DMS 273 treated with DMSO at 0.1 percent for 48 hours (cell line): ENCODE results near the gene CFHR4.
"Not testable (repeated sequence)": the region's sequence is repeated elsewhere in the genome, so short reads cannot be mapped to it uniquely, and the experiment has no call there.

ENCODE experiments used
- DNase-seq: peaks from one replicate; lab custom pipeline; 2025; lab: John Stamatoyannopoulos, UW

Gene CFHR4

DNA sequence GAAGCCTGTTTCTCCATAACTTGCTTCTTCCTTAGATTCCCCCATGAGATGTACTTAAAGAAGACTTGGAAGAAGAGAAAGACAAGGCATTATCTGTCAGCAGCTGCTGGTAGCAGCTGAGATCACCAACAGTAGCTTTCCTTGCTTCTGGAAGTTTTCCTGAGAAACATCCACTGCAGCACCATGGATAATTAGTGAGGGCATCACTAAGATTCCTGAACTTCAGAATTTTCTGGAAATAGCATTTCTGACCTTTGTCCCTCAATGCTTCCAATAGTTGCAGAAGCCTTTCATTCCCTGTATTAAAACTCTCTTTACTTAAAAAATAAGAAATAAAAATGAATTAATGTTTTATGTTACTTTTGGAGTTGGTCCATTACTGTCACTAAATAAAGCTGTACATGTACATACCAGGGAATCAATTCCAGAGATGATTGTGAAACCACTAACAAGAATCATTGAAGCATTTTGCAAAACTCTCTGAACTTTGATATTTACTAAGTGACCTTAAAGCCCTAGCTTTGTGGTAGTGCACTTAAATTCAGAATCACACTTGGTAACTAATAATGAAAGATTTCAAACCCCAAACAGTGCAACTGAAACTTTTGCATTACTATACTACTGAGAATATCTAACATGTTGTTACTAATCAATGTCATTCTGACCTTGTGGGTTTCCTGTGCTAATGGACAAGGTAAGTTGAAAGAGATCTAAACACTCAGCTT is at the start of gene CFHR4:
Gene CFHR4, plus strand, starts transcription at position 538 of the 725 bp plus-strand sequence. Its CDS starts 99 bp downstream, at position 637.
- no peak for DNase-seq

DNA sequence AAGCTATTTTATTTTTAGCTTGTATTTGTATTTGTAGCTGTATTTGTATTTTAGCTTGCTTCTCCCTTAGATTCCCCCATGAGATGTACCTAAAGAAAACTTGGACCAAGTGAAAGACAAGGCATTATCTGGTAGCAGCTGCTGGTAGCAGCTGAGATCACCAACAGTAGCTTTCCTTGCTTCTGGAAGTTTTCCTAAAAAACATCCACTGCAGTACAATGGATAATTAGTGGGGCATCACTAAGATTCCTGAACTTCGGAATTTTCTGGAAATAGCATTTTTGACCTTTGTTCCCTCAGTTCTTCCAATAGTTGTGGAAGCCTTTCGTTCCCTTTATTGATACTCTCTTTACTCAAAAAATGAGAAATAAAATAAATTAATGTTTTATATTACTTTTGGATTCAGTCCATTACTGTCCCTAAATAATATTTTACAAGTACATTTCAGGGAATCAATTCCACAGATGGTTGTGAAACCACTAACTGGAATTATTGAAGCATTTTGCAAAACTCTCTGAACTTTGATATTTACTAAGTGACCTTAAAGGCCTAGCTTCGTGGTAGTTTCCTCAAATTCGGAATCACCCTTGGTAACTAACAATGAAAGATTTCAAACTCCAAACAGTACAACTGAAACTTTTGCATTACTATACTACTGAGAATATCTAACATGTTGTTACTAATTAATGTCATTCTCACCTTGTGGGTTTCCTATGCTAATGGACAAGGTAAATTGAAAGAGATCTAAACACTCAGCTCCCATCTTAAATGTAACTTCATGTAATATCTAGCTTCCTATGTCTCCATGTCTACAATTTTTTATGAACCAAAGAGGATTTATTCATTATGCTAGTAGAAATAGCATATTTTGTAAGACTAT is 38.0 kb upstream of the CFHR4 start:
- DNase-seq, result not testable (repeated sequence)

DNA sequence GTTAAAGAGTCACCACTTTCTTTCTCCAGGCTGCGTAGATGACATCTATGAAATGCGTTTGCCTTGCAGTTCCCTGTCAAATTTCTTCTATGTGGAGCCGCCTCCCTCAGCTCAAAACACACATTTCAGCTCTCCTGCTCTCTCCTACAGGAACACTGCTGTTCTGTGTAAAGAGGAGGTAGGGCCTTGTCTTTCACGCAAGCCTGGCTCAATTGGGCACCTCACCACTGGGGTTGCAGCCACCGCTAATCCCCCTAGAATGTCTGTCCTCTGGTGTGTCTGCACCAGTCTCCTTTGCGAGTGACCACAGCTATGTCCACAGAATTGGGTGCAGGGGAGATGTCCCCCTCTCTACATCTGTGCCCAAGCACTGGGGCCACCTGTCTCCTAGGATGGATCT is 31.8 kb upstream of the CFHR4 start:
- no peak for DNase-seq

DNA sequence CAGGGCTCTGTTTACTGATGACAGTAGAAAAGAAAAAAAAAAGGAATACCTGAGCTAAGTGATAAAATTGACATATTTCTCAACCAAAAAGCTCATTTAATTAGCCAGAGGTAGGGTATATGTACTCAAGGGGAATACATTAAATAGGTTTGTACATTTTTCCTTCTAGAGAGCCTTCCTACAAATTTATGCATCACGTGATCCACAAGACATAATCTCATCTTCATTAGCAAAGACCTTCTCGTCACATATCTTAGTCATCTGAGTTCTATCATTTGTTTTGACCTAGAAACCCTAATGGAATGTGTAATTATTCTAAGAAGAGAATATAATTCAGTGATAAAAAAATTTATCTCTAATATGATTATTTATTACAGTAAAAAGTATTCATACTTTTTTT is 30.7 kb upstream of the CFHR4 start:
- DNase-seq, result no peak

DNA sequence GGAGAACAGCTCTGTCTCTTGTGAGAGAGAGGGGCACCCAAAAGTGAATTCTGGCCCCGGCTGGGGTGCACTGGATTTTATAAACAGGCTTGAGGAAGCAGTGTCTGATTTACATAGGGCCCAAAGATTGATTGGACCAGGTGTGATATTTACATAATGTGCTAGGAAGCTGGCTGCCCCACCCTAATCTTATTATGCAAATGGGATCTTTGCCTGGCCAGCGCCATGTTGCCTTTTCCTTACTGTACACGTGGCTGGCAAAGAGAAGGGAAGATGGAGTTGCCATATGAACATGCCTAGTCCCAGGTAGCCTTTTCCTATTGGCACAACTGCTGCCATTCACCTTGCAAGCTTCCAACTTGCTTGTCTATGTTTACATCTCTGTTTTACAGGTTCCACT is 29.0 kb upstream of the CFHR4 start:
- no peak for DNase-seq

DNA sequence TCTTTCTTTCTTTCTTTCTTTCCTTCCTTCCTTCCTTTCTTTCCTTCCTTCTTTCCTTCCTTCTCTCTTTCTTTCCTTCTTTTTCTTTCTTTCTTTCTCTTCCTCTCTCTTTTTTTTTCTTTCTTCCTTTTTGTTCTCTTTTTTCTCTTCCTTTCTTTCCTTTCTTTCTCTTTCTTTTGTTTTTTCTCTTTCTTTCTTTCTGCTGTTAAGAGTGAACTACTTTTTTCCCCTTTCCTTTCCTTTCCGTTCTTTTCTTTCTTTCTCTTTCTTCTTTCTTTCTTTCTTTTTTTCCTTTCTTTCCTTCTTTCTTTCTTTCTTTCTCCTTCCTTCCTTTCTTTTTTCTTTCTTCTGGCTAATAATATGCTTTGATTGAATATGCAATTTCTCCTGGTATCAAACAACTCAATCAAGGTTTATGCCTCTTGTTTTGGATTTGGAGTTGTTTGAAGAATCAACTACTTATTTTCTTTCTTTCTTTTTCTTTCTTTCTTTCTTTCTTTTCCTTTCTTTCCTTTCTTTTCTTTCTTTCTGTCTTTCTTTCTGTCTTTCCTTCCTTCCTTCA is 27.4 kb upstream of the CFHR4 start:
- DNase-seq, result no peak

DNA sequence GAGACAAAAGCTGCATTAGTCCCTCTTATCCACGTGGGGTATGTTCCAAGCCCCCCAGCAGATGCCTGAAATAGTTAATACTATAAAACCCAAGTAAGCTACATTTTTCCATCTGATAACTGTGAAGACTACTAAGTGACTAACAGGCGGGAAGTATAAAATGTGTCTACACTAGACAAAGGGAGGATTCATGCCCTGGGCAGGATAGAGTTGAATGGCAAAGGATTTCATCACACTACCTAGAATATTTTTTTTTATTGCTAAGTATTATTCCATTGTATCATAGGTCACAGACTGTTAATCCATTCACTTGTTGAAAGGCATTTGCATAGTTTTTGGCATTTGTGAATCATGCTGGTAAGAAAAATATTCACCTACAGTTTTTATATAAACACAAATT is 26.4 kb upstream of the CFHR4 start:
- no peak for DNase-seq

DNA sequence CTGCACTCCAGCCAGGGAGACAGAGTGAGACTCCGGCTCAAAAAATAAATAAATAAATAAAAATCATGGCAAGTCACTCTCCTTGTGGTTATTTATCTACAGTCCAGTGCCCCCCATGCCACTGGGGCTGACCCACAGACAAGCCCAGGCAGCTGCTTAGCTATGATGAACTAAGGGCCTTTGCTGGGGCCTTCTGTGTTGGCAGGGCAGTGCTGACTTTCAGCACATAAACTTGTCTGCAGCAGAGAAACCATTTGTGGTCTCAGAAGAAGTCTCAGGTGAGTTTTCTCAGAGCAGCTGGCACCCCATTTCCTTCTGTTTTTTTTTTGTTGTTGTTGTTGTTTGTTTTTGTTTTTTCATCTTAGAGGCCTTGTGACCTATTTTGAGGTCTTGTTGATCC is 20.9 kb upstream of the CFHR4 start:
- DNase-seq, result no peak

DNA sequence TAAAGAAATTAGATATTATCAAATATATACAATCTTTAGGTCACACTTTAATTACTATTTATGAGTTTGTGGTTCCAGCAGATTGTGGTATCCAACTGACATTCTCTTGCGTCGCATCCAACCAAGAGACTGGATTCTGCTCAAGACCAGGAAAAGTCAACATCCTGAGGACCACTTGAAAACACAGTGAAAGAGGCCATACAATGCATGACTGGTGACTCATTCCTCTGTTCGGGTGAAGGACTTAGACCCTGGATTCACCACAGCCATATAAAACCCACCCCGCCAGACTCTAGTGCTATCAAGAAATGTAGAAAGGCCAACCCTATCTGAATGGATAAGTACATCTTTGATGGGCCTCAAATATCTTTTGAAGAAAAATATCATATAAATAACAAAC is 14.5 kb upstream of the CFHR4 start:
- no peak for DNase-seq

DNA sequence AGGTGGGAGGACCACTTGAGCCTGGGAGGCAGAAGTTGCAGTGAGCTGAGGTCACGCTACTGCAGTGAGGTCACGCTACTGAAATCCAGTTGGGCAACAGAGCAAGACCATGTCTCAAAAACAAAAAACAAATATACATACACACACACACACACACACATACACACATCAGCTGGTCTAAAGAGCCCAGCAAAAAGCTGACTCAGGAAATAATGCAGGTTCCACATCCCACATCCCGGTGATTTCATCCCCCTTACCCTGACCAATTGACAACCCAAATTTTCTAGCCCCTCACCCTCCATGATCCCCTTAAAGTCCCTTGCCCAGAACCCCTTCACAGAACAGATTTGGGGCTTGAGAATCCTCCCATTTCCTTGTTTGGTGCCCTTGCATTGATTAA is 11.9 kb upstream of the CFHR4 start:
- no peak for DNase-seq

DNA sequence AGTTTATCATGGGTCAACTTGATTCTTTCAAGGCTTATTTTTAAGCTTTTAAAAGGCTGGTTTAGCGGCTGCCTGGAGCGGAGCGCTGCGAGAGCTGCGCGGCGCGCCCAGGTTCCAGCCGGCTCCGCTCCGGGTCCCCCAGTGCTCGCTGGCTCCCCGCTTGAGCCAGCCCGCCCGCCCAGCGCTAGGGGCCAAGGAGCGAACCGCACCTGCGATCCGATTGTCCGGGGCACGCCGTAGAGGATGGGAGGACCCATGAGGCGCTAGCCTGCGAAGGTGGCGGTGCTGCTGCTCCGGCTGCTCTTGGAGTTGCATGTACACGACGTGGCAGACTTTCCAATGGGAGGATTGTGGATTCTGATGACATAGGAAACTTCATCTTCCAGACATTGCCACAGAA is 9.9 kb upstream of the CFHR4 start:
- no peak for DNase-seq

DNA sequence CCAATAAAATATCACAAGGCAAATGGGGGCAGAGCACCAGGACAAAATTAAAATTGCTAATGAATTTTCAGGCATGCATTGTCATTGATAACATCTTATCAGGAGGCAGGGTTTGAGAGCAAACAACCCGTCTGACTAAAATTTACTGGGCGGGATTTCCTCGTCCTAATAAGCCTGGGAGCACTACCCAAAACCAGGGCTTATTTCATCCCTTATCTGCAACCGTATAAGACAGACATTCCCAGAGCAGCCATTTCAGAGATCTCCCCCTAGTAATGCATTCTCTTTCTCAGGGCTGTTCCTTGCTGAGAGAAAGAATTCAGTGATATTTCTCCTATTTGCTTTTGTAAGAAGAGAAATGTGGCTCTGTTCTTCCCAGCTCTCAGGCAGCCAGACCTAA is 1.3 kb upstream of the CFHR4 start:
- not testable (repeated sequence) for DNase-seq

DNA sequence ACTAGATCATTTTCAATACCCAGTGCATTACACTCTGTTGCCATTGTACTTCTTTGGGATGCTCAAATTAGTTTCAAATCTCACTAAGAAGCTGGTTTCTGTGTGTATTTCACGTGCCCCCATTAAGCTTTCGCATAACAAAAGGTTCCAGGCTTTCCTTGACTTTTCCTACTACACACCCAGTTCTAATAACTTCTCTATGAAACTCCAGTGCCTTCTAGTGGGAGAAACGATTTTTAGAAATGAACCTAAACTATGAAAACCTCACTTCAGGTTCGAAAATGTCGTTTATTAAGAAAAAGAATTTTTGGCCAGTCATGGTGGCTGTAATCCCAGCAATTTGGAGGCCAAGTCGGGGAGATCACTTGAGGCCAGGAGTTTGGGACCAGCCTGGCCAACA is 2.8 kb downstream of the CFHR4 start:
- no peak for DNase-seq

DNA sequence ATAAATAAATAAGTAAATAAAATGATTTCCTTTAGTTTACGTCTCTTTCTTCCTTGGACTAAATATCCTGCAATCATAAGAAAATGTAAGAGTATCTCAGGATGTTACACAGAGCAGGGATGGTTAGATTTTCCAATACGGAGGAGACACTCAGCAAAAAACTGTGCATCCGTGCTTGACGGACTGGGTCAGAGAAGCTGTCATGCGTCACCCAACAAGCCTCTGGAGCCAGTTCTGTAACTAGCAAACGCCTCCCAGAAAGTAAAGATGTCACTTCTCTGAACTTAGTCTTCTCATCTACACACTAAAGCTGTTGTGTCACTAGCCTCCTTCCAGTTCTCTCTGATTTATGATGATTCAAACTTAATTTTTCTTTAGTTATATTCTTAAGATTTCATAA is 3.4 kb downstream of the CFHR4 start:
- DNase-seq, result no peak

DNA sequence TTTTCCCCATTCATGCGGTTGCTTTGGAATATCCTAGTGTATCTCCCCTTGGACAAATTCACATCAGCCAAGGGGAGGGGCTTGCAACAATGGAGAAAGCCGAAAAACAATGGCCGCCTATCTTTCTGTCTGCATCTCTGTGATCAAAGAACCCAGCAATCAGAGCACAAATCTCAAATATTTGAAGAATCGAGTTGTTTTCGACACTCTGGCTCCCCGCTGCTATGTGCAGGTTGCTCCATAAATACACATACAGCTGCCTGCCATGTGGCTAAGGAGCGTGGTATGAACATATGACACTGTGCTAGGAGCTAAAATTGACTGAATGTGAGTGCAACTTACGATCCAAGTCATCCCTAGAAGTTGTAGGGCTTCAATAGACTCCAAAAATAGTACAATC is 8.5 kb downstream of the CFHR4 start:
- DNase-seq, result no peak

DNA sequence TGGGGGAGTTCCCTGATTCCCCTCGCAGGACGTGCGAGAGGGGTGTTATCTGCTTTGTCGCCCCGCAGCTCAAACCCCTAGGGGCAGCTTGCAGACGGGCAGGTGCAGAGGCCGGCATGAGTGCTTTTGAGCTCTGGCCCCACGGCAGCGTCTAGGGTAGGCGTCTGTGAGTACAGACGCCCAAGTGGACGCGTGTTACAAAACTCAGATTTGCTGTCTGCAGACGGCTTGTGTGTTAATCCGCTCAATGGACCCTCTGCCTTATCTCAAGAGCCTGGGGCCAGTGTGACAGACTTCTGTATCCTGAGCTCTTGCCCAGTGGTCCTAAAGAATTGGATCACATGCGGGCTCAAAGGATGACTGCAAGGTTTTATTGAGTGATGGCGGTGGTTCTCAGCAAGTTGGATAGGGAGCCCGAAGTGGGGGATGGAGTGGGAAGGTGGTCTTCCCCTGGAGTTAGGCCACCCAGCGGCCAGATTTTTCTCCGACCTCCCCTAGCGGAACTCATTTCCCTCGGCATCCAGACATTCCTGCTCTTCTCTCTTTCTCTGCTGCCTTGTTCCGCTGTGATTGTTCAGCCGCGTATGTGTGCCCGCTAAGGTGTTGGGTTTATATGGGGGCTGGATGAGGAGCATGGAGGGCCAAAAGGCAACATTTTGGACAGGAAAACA is 9.4 kb downstream of the CFHR4 start:
- DNase-seq, result no peak

DNA sequence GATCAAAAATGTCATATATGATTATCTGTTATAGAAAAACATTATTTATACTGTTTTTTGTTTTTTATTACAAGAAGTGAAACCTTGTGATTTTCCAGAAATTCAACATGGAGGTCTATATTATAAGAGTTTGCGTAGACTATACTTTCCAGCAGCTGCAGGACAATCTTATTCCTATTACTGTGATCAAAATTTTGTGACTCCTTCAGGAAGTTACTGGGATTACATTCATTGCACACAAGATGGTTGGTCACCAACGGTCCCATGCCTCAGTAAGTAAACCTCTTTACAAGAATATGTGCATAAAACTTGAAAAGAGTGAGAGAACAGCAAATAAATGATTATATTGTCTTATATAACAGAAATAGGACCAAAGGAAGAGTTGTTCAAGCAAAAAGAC is 14.5 kb downstream of the CFHR4 start:
- no peak for DNase-seq

DNA sequence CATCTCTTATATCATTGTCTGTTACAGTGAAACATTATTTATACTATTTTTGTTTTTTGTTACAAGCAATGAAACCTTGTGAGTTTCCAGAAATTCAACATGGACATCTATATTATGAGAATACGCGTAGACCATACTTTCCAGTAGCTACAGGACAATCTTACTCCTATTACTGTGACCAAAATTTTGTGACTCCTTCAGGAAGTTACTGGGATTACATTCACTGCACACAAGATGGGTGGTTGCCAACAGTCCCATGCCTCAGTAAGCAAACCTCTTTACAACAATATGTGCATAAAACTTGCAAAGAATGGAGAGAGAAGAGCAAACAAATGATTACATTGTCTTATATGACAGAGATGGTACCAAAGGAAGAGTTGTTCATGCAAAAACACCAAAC is 22.4 kb downstream of the CFHR4 start:
- no peak for DNase-seq

DNA sequence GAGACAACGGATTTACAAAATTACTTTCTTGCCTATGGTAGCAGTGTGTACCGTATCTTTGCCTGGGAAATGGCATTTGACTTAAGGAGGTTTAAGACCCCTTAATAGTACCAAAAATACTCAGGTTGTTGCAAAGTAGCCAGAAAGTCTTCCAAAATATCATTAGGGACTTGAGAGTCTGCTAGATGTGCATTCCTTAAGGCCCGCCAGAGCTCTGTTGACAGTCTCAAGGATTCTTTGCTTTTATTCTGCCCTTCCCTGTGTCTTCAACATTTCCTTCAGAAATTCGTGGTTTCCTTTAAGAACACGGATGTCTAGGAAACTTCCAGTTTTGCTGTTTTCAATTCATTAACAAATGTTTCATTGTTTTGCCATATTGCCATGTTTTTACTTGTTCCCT is 24.4 kb downstream of the CFHR4 start:
- DNase-seq, result not testable (repeated sequence)

DNA sequence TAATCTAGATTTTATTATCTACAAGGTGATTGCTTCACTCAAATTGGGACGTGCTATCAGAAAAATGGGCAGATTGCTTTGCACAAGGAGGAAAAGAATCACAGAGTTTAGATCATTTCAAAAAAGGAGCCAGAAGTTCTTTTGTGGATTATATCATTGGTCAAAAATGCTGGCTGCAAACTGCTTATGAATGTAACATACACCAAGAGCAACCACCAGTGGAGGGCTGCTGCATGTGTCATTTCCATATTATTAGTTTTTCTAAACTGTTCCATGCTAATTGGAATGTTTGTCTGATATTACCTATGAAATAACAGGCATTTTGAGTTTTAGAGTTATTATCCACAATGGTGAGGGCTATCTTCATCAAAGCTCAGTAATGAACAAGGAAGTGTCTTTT is 39.0 kb downstream of the CFHR4 start:
- DNase-seq, result not testable (repeated sequence)

DNA sequence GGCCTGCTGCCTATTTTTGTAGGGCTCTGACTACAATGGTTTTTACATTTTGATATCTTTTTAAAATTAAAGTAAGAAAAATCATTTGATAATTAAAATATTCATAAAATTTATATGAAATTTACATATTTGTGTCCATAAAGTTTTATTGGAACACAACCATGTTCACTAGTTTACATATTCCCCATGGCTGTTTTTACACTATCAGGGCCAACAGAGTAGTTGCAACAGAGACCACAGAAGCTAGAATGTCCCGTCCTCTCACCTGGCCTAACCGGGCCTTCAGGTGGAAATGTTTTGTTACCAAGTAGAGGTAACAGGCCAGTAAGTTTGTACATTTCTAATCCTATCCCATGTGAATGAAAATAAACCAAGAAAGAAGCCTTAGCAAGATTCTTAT is 45.0 kb downstream of the CFHR4 start:
- DNase-seq, result not testable (repeated sequence)

DNA sequence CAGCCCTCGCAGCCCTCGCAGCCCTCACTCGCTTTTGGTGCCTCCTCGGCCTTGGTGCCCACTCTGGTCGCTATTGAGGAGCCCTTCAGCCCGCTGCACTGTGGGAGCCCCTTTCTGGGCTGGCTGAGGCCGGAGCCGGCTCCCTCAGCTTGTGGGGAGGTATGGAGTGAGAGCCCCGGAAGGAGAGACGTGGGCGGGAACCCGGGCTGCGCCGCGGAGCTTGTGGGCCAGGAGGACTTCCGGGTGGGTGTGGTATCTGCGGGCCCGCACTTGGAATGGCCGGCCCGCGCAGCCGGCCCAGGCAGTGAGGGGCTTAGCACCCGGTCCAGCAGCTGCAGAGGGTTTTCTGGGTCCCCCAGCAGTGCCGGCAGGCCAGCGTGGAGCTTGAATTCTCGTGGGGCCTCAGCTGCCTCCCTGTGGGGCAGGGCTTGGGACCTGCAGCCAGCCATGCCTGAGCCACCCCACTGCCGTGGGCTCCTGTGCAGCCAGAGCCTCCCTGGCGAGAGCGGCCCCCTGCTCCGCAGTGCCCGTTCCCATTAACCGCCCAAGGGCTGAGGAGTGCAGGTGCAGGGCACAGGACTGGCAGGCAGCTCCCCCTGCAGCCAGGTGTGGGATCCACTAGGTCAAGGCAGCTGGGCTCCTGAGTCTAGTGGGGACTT is 45.8 kb downstream of the CFHR4 start:
- no peak for DNase-seq
